Measurements from ENCODE around the gene SIL1. TPM values are rescaled to one million over a fixed set of nuclear protein-coding genes. Genes with fewer than 3 reads are reported as not detected.
"Not testable (repeated sequence)": the region's sequence is repeated elsewhere in the genome, so short reads cannot be mapped to it uniquely, and the experiment has no call there.

SIL1 gene
- polyA plus RNA-seq, 2 of the 4 experiments (the other 2 are of a cell fraction), result 27.6 to 45.5 TPM

DNA sequence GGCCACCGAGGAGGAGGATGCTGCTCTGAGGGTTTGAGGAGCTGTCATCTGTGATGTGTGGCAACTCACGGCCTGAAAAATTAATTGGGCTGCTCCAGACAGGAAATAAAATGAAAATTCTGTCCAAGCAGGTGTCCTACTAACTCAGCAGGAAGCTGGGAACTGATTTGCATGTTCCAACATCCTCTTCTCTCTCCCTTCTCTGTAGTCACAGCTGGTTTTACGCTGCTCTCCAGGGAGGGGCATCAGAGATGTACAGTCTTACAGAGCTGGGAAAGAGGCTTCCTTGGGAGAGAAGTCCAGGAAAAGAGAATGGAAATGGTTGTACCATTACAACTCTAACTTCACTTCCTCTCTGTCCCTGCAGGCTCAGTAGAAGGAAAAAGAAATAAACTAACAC lies 24.2 kb upstream of the SIL1 start:
- Histone ChIP-seq H3K9me3 (no peaks in the 10 kb centered on the region; the same call in 2 of the 3 replicates), H3K4me2 (no peak overlapping the region), H3K4me1 (no peaks in the 10 kb centered on the region), H3K4me3 (no peak overlapping the region), H3K27ac (no peak overlapping the region)
- TF ChIP-seq, protein P1, sequence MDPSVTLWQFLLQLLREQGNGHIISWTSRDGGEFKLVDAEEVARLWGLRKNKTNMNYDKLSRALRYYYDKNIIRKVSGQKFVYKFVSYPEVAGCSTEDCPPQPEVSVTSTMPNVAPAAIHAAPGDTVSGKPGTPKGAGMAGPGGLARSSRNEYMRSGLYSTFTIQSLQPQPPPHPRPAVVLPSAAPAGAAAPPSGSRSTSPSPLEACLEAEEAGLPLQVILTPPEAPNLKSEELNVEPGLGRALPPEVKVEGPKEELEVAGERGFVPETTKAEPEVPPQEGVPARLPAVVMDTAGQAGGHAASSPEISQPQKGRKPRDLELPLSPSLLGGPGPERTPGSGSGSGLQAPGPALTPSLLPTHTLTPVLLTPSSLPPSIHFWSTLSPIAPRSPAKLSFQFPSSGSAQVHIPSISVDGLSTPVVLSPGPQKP (IDR thresholded peaks at IDR 0.05; ENCODE audit: low read depth, low read length), result no peak
- TF ChIP-seq HOXB5 (CRISPR knock-in tag; IDR thresholded peaks at IDR 0.05) (no peak), CBX2 (IDR thresholded peaks at IDR 0.05; ENCODE audit: borderline replicate concordance, low read depth) (no peak)
- TF ChIP-seq, protein P2, sequence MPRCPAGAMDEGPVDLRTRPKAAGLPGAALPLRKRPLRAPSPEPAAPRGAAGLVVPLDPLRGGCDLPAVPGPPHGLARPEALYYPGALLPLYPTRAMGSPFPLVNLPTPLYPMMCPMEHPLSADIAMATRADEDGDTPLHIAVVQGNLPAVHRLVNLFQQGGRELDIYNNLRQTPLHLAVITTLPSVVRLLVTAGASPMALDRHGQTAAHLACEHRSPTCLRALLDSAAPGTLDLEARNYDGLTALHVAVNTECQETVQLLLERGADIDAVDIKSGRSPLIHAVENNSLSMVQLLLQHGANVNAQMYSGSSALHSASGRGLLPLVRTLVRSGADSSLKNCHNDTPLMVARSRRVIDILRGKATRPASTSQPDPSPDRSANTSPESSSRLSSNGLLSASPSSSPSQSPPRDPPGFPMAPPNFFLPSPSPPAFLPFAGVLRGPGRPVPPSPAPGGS (IDR thresholded peaks at IDR 0.05), result no peak
- no peak for DNase-seq (ENCODE audit: low read depth in 1 of 2, low spot score in 1 of 2)
- 42% methylated on average over 3 of the region's 3 CpGs for WGBS (ENCODE audit: missing lambda C conversion rate)
- no peak for FAIRE-seq
- POLR2A ChIA-PET, result no interaction called here
- peak; percentile 19 to 33; a peak in 3 of 6 replicates for ATAC-seq
- CTCF ChIA-PET, result interaction anchor here (1.0 kb wide), 3 partner anchors 21 to 78 kb away, joined by 3 to 5 read pairs (median 4); no protein-coding TSS in a partner anchor

DNA sequence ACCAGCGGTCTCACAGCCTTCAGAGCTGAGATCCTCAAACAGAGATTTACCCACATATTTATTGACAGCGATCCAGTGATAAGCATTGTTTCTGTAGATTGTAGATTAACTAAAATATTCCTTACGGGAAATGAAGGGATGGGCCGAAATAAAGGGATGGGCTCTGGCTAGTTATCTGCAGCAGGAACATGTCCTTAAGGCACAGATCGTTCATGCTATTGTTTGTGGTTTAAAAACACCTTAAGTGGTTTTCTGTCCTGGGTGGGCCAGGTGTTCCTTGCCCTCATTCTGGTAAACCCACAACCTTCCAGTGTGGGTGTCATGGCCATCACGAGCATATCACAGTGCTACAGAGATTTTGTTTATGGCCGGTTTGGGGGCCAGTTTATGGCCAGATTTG lies 19.9 kb upstream of the SIL1 start:
- DNase-seq (ENCODE audit: low read depth in 1 of 2, low spot score in 1 of 2); ATAC-seq; H3K27ac ChIP-seq; H3K9me3 ChIP-seq; H3K4me3 ChIP-seq; H3K4me2 ChIP-seq; FAIRE-seq; POLR2A ChIA-PET; H3K4me1 ChIP-seq: not testable (repeated sequence)
- 42% methylated on average over 7 of the region's 7 CpGs for WGBS (ENCODE audit: missing lambda C conversion rate)
- CTCF ChIA-PET, result interaction anchor here (0.6 to 1.2 kb wide), 4 partner anchors 10 to 428 kb away, joined by 3 to 6 read pairs (median 3); no protein-coding TSS in a partner anchor

DNA sequence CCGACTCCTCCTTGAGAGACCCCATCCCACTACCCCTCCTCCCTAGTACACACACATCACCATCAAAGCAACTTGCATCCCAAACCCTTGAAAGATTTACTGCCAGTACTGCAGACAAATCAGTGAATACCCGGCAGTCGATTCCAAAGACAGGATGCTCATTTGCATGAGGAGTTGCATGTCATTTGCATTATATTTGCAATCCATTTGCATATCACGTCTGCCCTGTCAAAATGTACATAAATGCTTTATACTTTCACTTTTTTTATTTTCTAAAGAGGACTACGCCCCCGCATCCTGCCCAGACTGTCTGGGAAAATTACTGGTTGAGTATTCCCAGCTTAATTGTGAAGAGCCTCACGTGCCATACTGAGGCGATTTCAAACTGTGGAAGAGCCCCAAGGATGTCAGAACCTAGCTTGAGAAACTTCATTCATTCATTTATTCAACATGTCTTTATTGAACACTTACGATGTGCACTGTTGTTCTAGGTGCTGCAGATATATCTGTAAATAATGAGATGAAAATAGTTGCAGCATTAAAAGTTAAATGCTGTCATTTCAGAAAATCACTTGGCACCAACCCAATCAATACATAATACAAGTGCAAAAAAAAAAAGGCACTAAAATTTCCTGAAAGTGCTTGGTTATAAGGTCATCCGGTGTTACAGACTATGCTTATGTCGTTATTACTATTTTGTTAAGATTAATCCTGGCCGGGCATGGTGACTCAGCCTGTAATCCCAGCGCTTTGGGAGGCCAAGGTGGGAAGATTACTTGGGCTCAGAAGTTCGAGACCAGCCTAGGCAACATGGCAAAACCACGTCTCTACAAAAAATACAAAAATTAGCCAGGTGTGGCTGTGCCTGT lies 17.2 kb upstream of the SIL1 start:
- 60% methylated on average over 15 of the region's 15 CpGs for WGBS (ENCODE audit: missing lambda C conversion rate)
- TF ChIP-seq RCOR1 (IDR thresholded peaks at IDR 0.05; ENCODE audit: low read depth, low read length) (no peak), RFX5 (IDR thresholded peaks at IDR 0.05) (no peak), RARB (CRISPR knock-in tag; IDR thresholded peaks at IDR 0.05) (no peak), JUN (IDR thresholded peaks at IDR 0.05) (no peak), FOSB (CRISPR knock-in tag; IDR thresholded peaks at IDR 0.05) (no peak), EHMT2 (IDR thresholded peaks at IDR 0.05; ENCODE audit: low read depth) (no peak), HDAC2 (IDR thresholded peaks at IDR 0.05) (no peak), KDM1A (IDR thresholded peaks at IDR 0.05; ENCODE audit: low read depth) (no peak), ZFP36 (IDR thresholded peaks at IDR 0.05; ENCODE audit: borderline replicate concordance, partially characterized antibody) (no peak), SREBF2 (IDR thresholded peaks at IDR 0.05) (no peak), CBX2 (IDR thresholded peaks at IDR 0.05; ENCODE audit: borderline replicate concordance, low read depth) (no peak), EHF (CRISPR knock-in tag; IDR thresholded peaks at IDR 0.05) (no peak), PHF8 (IDR thresholded peaks at IDR 0.05; ENCODE audit: borderline replicate concordance, low read depth) (no peak), EP300 (IDR thresholded peaks at IDR 0.05) (no peak), JUNB (IDR thresholded peaks at IDR 0.05) (no peak), FOSL2 (IDR thresholded peaks at IDR 0.05) (no peak), FOSL2 (CRISPR knock-in tag; IDR thresholded peaks at IDR 0.05) (no peak)
- TF ChIP-seq, protein P3, sequence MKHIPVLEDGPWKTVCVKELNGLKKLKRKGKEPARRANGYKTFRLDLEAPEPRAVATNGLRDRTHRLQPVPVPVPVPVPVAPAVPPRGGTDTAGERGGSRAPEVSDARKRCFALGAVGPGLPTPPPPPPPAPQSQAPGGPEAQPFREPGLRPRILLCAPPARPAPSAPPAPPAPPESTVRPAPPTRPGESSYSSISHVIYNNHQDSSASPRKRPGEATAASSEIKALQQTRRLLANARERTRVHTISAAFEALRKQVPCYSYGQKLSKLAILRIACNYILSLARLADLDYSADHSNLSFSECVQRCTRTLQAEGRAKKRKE (CRISPR knock-in tag; IDR thresholded peaks at IDR 0.05; ENCODE audit: low read depth), result no peak
- TF ChIP-seq, protein P4, sequence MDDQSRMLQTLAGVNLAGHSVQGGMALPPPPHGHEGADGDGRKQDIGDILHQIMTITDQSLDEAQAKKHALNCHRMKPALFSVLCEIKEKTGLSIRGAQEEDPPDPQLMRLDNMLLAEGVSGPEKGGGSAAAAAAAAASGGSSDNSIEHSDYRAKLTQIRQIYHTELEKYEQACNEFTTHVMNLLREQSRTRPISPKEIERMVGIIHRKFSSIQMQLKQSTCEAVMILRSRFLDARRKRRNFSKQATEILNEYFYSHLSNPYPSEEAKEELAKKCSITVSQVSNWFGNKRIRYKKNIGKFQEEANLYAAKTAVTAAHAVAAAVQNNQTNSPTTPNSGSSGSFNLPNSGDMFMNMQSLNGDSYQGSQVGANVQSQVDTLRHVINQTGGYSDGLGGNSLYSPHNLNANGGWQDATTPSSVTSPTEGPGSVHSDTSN (IDR thresholded peaks at IDR 0.05), result no peak
- TF ChIP-seq, protein P5, sequence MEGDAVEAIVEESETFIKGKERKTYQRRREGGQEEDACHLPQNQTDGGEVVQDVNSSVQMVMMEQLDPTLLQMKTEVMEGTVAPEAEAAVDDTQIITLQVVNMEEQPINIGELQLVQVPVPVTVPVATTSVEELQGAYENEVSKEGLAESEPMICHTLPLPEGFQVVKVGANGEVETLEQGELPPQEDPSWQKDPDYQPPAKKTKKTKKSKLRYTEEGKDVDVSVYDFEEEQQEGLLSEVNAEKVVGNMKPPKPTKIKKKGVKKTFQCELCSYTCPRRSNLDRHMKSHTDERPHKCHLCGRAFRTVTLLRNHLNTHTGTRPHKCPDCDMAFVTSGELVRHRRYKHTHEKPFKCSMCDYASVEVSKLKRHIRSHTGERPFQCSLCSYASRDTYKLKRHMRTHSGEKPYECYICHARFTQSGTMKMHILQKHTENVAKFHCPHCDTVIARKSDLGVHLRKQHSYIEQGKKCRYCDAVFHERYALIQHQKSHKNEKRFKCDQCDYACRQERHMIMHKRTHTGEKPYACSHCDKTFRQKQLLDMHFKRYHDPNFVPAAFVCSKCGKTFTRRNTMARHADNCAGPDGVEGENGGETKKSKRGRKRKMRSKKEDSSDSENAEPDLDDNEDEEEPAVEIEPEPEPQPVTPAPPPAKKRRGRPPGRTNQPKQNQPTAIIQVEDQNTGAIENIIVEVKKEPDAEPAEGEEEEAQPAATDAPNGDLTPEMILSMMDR (IDR thresholded peaks at IDR 0.05), result no peak
- POLR2A ChIA-PET, result interaction anchor here (1.0 to 1.1 kb wide), 2 partner anchors 17 kb away, joined by 3 to 4 read pairs; partner anchors contain the start of gene SIL1
- FAIRE-seq (no peak), ATAC-seq (no peak), DNase-seq (ENCODE audit: low read depth in 1 of 2, low spot score in 1 of 2) (no peak)
- no peaks in the 10 kb centered on the region; the same call in 2 of the 3 replicates for H3K9me3 ChIP-seq
- no peak overlapping the region for H3K27ac ChIP-seq
- CTCF ChIA-PET, result interaction anchor here (0.8 to 1.0 kb wide), 3 partner anchors 11 to 47 kb away, joined by 3 read pairs; no protein-coding TSS in a partner anchor
- no peak overlapping the region for H3K4me2 ChIP-seq
- no peak overlapping the region for H3K4me3 ChIP-seq
- H3K4me1 ChIP-seq, result no peaks in the 10 kb centered on the region

Data from A549 (cell line).